Pancreas (tissue), 10 donors: ENCODE data around the gene ITIH1. TPM values are rescaled to one million over a fixed set of nuclear protein-coding genes. Genes with fewer than 3 reads are reported as not detected.

Source experiments
- ATAC-seq, 4 donors: fragments of 200-7000 bp; cut with Tn5 transposase; one replicate each; pipeline versions ENCODE4 v1.8.0 to v1.9.1; 2020; ENCODE audit warnings: mild to moderate bottlenecking in 4 of 4, moderate library complexity in 4 of 4
- DNase-seq, 6 donors: peaks; one replicate each; pipeline ENCODE4 v3.0.0-alpha.2; 2020
- FAIRE-seq: peaks from 2 replicates; lab custom pipeline; 2012; peaks lifted over from hg19 to GRCh38; lab: Jason Lieb, UNC
- H3K27ac ChIP-seq, 4 donors: fragments of 200-600 bp; sonication (generic); 1 replicate in 3 of 4; 2 replicates in 1 of 4; pipeline versions ENCODE4 v1.5.0 to v1.8.0; 2020
- H3K27me3 ChIP-seq, 4 donors: fragments of 200-600 bp; one replicate each; pipeline ENCODE4 v1.8.0; 2021
- H3K36me3 ChIP-seq, 3 donors: fragments of 200-600 bp; sonication (generic) in 1 of 3; one replicate each; pipeline versions ENCODE4 v1.5.0 to v1.8.0; 2020 to 2021
- H3K4me1 ChIP-seq, 3 donors: fragments of 200-600 bp; one replicate each; pipeline ENCODE4 v1.8.0; 2021
- H3K4me3 ChIP-seq, 4 donors: fragments of 200-600 bp; sonication (generic) in 2 of 4; one replicate each; pipeline versions ENCODE4 v1.5.0 to v1.8.0; 2020 to 2021
- H3K9me3 ChIP-seq, 4 donors: fragments of 200-600 bp; one replicate each; pipeline ENCODE4 v1.8.0; 2021
- CTCF ChIP-seq, 4 donors: fragments of 200-600 bp; sonication (generic) in 3 of 4; IDR thresholded peaks; one replicate each; pipeline versions ENCODE4 v1.5.0 to v1.8.0; 2021; ENCODE audit warnings: antibody characterized with exemption in 4 of 4
- WGBS, 2 donors: extraction: QIAGEN DNeasy Blood & Tissue Kit; methylation state at CpG; one replicate each; pipeline ENCODE4 v1.1.7; 2013; 5-methylcytosine and 5-hydroxymethylcytosine counted together
- intact Hi-C, 3 donors: fragments of 100-400 bp; cut with DNase I; formaldehyde crosslinking; loops; one replicate each; pipeline versions ENCODE4 v1.11.1 to v1.14.2; 2022
- polyA plus RNA-seq, 2 donors: library from polyadenylated mRNA; stranded (reverse); fragments of 200-250 nt; gene quantifications; one replicate each; pipeline ENCODE4 v1.2.3, GENCODE V29; 2013
- total RNA-seq, 6 donors: library from RNA; stranded (reverse); fragmentation: NEBNext Ultra II Directional in 4 of 6; extraction: Animal tissue kit (Norgen Biotek cat#: 25700) in 4 of 6; gene quantifications; one replicate each; pipeline versions ENCODE4 v1.2.1 to v1.2.4, GENCODE V29; 2021 to 2023
- donor health status: healthy with polysubstance abuse.
- donor health status: DM: no; HTN: no; CAD: no; lungs with moderate emphysema.
- donor health status: DM: no; HTN: no; CAD: no.
- donor health status: control.
- donor health status: control.
- donor health status: Bipolar disorder and iron deficiency.
- donor health status: DM: yes; HTN: yes; CAD: no.
- donor health status: DM: no; HTN: no; CAD: no.
- donor health status: DM: no; HTN: no; CAD: no.
- donor health status: DM: yes; HTN: yes; CAD: no.

ITIH1 gene
- total and polyA plus RNA-seq, 8 donors = 0.32 to 1.9 (median 0.51) TPM; not detected in 1

- TF ChIP-seq CTCF (IDR thresholded peaks at IDR 0.05) = no peak
- no peaks in the 10 kb centered on the region for H3K27me3 ChIP-seq
- 80% methylated on average over 11 of the region's 11 CpGs for WGBS, 2 donors
- peak in 1 of 6 donors; percentile 42 for DNase-seq
- intact Hi-C loops = no loop called here
- FAIRE-seq = no peak
- H3K4me1 ChIP-seq = no peaks in the 10 kb centered on the region
- ATAC-seq = no peak
- no peak overlapping the region for H3K4me3 ChIP-seq
- no peak overlapping the region for H3K27ac ChIP-seq
- H3K36me3 ChIP-seq = no peaks in the 10 kb centered on the region
- H3K9me3 ChIP-seq = no peaks in the 10 kb centered on the region
These were observed 9.8 kb downstream of the ITIH1 start for GRCh38 chr3:52787246-52787645.

- no peaks in the 10 kb centered on the region for H3K36me3 ChIP-seq
- DNase-seq (peak in 1 of 6 donors; percentile 43), ATAC-seq (no peak), FAIRE-seq (no peak)
- 74 to 84% methylated on average over 16 to 17 of the region's 17 CpGs for WGBS, 2 donors
- H3K27me3 ChIP-seq = no peaks in the 10 kb centered on the region
- H3K4me3 ChIP-seq = no peak overlapping the region
- no peaks in the 10 kb centered on the region for H3K4me1 ChIP-seq
- H3K27ac ChIP-seq = no peak overlapping the region
- intact Hi-C loops = no loop called here
- no peak for TF ChIP-seq CTCF (IDR thresholded peaks at IDR 0.05)
- no peaks in the 10 kb centered on the region for H3K9me3 ChIP-seq
These were observed 10.6 kb downstream of the ITIH1 start for GRCh38 chr3:52787672-52788625.

- Histone ChIP-seq H3K27me3 (no peaks in the 10 kb centered on the region), H3K9me3 (no peaks in the 10 kb centered on the region), H3K27ac (no peak overlapping the region), H3K4me1 (no peaks in the 10 kb centered on the region), H3K36me3 (no peaks in the 10 kb centered on the region), H3K4me3 (no peak overlapping the region)
- no peak for TF ChIP-seq CTCF (IDR thresholded peaks at IDR 0.05)
- DNase-seq (peak in 1 of 6 donors; percentile 17), ATAC-seq (no peak), FAIRE-seq (no peak)
- intact Hi-C loops = no loop called here
- 77 to 78% methylated on average over 16 of the region's 16 CpGs for WGBS, 2 donors
These were observed 11.7 kb downstream of the ITIH1 start for GRCh38 chr3:52788890-52789745.

GRCh38 chr3:52789746-52790040 lies 12.3 kb downstream of the ITIH1 start:
- no peak for TF ChIP-seq CTCF (IDR thresholded peaks at IDR 0.05)
- H3K4me3 ChIP-seq = no peak overlapping the region
- WGBS, 2 donors = 87 to 93% methylated on average over 6 of the region's 6 CpGs
- ATAC-seq (no peak), DNase-seq (peak in 1 of 6 donors; percentile 44), FAIRE-seq (no peak)
- H3K27me3 ChIP-seq = no peaks in the 10 kb centered on the region
- H3K36me3 ChIP-seq = no peaks in the 10 kb centered on the region
- intact Hi-C loops = no loop called here
- no peaks in the 10 kb centered on the region for H3K9me3 ChIP-seq
- no peak overlapping the region for H3K27ac ChIP-seq
- H3K4me1 ChIP-seq = no peaks in the 10 kb centered on the region
